Left lung (tissue), 10 donors: ENCODE results near the gene NISCH. TPM values are rescaled to one million over a fixed set of nuclear protein-coding genes. Genes with fewer than 3 reads are reported as not detected.

Experiments used
- ATAC-seq: fragments of 200-7000 bp; cut with Tn5 transposase; one replicate; pipeline ENCODE4 v1.9.1; 2020; ENCODE audit warnings: moderate library complexity
- DNase-seq, 4 donors: peaks; one replicate each; pipeline ENCODE4 v3.0.0-alpha.2; 2013 to 2020
- H3K27ac ChIP-seq, 2 donors: fragments of 200-600 bp; sonication (generic) in 1 of 2; one replicate each; pipeline versions ENCODE4 v1.5.0 to v1.8.0; 2020 to 2021
- H3K27me3 ChIP-seq, 2 donors: fragments of 200-600 bp; sonication (generic) in 1 of 2; one replicate each; pipeline versions ENCODE4 v1.5.0 to v1.8.0; 2020 to 2021
- H3K36me3 ChIP-seq, 2 donors: fragments of 200-600 bp; sonication (generic) in 1 of 2; one replicate each; pipeline versions ENCODE4 v1.5.0 to v1.8.0; 2020 to 2021
- H3K4me1 ChIP-seq, 2 donors: fragments of 200-600 bp; one replicate each; pipeline ENCODE4 v1.8.0; 2021
- H3K4me3 ChIP-seq, 2 donors: fragments of 200-600 bp; sonication (generic) in 1 of 2; one replicate each; pipeline versions ENCODE4 v1.5.0 to v1.8.0; 2020 to 2021; ENCODE audit warnings: mild to moderate bottlenecking in 1 of 2
- H3K9me3 ChIP-seq, 2 donors: fragments of 200-600 bp; sonication (generic) in 1 of 2; one replicate each; pipeline versions ENCODE4 v1.5.0 to v1.8.0; 2020 to 2021
- intact Hi-C, 2 donors: fragments of 100-400 bp; cut with DNase I; formaldehyde crosslinking; loops; one replicate each; pipeline versions ENCODE4 v1.11.2 to v1.14.2; 2022
- polyA plus RNA-seq, 6 donors: library from polyadenylated mRNA; unstranded; fragments of 120-200 nt; gene quantifications; one replicate each; pipeline ENCODE4 v1.2.1, GENCODE V29; 2013; ENCODE audit not compliant: insufficient read length in 6 of 6
- total RNA-seq, 2 donors: library from RNA; stranded (reverse); fragmentation: NEBNext Ultra II Directional; extraction: Animal tissue kit (Norgen Biotek cat#: 25700); gene quantifications; one replicate each; pipeline ENCODE4 v1.2.1, GENCODE V29; 2021
- TF ChIP-seq, protein P1 (sequence below), 2 donors: fragments of 200-600 bp; sonication (generic) in 1 of 2; IDR thresholded peaks; one replicate each; pipeline versions ENCODE4 v1.5.0 to v1.8.0; 2021; ENCODE audit warnings: antibody characterized with exemption in 2 of 2
- donor health status: DM: no; HTN: yes; CAD: no.
- donor health status: DM: no; HTN: no; CAD: no.

The NISCH gene
- total and polyA plus RNA-seq, 8 donors, result 72.6 to 178 (median 140) TPM

DNA sequence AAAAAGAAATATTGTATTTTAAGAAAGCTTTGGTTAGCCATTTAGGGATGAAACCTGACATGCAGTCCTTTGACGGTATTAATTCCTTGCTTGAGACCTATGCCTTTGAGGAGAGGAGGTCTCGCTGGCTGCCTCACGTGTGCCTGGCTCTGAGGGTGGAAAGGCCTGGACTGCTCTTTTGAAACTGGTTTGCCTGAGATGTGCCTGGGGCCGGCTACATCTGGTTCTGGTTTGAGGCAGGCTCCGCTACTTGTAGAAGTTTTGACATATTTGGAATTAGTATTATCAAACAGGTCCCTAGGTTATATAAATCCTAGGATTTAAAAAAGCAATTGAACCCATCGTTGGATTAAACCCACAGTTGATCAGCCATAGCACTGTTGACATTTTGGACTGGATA lies 6.5 kb downstream of the NISCH start:
- Histone ChIP-seq H3K27me3 (no peaks in the 10 kb centered on the region), H3K9me3 (no peaks in the 10 kb centered on the region), H3K27ac (no peak overlapping the region), H3K36me3 (peaks cover 0 to 70% of the 10 kb centered on the region in 2 donors), H3K4me3 (no peak overlapping the region), H3K4me1 (peaks cover 0 to 31% of the 10 kb centered on the region in 2 donors)
- DNase-seq (peak in 1 of 4 donors; percentile 48), ATAC-seq (no peak)
- TF ChIP-seq, protein P1, sequence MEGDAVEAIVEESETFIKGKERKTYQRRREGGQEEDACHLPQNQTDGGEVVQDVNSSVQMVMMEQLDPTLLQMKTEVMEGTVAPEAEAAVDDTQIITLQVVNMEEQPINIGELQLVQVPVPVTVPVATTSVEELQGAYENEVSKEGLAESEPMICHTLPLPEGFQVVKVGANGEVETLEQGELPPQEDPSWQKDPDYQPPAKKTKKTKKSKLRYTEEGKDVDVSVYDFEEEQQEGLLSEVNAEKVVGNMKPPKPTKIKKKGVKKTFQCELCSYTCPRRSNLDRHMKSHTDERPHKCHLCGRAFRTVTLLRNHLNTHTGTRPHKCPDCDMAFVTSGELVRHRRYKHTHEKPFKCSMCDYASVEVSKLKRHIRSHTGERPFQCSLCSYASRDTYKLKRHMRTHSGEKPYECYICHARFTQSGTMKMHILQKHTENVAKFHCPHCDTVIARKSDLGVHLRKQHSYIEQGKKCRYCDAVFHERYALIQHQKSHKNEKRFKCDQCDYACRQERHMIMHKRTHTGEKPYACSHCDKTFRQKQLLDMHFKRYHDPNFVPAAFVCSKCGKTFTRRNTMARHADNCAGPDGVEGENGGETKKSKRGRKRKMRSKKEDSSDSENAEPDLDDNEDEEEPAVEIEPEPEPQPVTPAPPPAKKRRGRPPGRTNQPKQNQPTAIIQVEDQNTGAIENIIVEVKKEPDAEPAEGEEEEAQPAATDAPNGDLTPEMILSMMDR (IDR thresholded peaks at IDR 0.05), result no peak
- intact Hi-C loops, result loop anchor here in 1 of 2 donors (10.0 kb wide), 1 partner anchor 73 kb away; the partner anchor contains the start of genes NT5DC2 and UQCC5

DNA sequence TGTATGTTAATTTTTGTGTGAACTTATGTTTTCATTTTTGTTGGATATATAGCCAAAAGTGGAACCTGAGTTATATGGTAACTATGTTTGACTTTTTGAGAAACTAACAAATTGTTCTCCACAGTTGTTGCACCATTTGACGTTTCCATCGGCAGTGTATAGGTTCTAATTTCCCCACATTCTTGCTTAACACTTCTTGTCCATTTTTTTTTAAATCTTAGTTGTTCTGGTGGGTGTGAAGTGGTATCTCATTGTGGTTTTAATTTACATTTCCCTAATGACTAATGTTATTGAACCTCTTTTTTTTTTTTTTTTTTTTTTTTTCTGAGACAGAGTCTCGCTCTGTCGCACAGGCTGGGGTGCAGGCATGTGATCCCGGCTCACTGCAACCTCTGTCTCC lies 8.0 kb downstream of the NISCH start:
- DNase-seq (peak in 1 of 4 donors; percentile 8), ATAC-seq (no peak)
- Histone ChIP-seq H3K4me3 (no peak overlapping the region), H3K9me3 (no peaks in the 10 kb centered on the region), H3K27ac (no peak overlapping the region), H3K27me3 (no peaks in the 10 kb centered on the region), H3K4me1 (peaks cover 0 to 34% of the 10 kb centered on the region in 2 donors), H3K36me3 (peaks cover 0 to 72% of the 10 kb centered on the region in 2 donors)
- intact Hi-C loops, result loop anchor here in 1 of 2 donors (10.0 kb wide), 1 partner anchor 71 kb away; the partner anchor contains the start of genes NT5DC2 and UQCC5
- TF ChIP-seq, protein P1 (IDR thresholded peaks at IDR 0.05), result no peak

DNA sequence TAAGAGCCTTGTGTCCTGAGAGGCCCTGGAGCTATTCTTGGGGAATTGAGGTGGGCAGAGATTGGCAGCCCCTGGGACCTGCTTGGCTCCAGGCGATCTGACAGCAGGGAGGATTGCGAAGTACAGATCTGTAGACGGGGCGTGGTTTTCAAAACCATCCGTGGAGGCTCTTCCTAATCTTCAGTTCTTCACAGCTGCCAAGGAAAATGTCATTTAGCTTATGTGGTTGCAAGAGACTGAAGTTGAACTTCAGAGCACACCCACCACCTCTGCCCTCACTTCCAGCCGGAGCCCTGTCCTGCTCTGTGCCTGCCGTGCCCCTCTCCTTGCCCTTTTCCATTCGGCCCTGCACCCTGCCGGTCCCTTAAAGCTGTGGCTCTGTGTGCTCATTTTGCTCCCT lies 12.9 kb downstream of the NISCH start:
- peaks cover 0 to 61% of the 10 kb centered on the region in 2 donors for H3K36me3 ChIP-seq
- peaks cover 3 to 55% of the 10 kb centered on the region in 2 donors for H3K4me1 ChIP-seq
- DNase-seq, result peak in 1 of 4 donors; percentile 53
- H3K27me3 ChIP-seq, result no peaks in the 10 kb centered on the region
- no peaks in the 10 kb centered on the region for H3K9me3 ChIP-seq
- intact Hi-C loops, result loop anchor here in 1 of 2 donors (10.0 kb wide), 1 partner anchor 66 kb away; the partner anchor contains the start of genes NT5DC2 and UQCC5
- TF ChIP-seq, protein P1 (IDR thresholded peaks at IDR 0.05), result no peak
- H3K27ac ChIP-seq, result no peak overlapping the region
- no peak for ATAC-seq
- no peak overlapping the region for H3K4me3 ChIP-seq

DNA sequence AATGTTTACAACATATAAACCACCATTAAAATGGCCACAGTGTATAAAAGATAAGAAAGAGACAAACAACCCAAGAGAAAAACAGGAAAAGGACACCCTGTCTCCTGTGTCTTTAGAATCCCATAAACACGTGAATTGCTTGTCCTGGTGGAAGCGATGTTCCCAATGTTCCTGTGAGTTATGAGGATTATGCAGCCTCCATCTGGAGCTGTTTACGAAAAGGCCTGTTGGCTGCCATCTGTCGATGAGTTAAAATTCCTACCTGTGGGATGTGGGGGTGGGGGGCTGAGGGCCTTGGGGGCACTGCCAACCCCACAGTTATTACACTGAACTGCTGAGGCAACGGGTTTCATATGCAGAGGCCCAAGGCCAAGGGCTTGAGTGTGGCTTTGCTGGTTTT lies 13.6 kb downstream of the NISCH start:
- ATAC-seq (no peak), DNase-seq (no peak)
- H3K36me3 ChIP-seq, result peaks cover 0 to 67% of the 10 kb centered on the region in 2 donors
- no peaks in the 10 kb centered on the region for H3K9me3 ChIP-seq
- intact Hi-C loops, result loop anchor here in 1 of 2 donors (10.0 kb wide), 1 partner anchor 66 kb away; the partner anchor contains the start of genes NT5DC2 and UQCC5
- TF ChIP-seq, protein P1 (IDR thresholded peaks at IDR 0.05), result no peak
- no peaks in the 10 kb centered on the region for H3K27me3 ChIP-seq
- H3K4me1 ChIP-seq, result peaks cover 3 to 49% of the 10 kb centered on the region in 2 donors
- H3K27ac ChIP-seq, result no peak overlapping the region
- no peak overlapping the region for H3K4me3 ChIP-seq

DNA sequence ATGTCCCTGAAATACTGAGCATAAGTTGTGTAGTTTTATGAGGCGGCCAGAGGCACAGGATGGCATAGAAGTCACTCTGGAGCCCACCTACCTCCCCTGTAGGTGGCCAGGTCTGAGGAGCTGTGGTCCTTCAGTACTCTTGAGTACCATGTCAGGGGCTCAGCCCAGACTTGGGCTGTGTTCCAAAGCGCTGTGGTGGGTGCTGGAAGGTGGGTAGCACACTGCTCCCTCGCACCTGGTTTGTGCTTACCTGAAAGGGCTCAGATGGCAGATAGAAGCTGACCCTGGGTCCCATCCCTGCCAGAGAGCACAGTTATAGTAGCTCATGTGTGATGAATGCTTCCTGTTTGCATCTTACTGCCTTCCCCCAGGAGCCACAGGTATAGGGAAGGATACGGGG lies 15.5 kb downstream of the NISCH start:
- TF ChIP-seq, protein P1 (IDR thresholded peaks at IDR 0.05), result no peak
- H3K27me3 ChIP-seq, result no peaks in the 10 kb centered on the region
- H3K36me3 ChIP-seq, result peaks cover 0 to 68% of the 10 kb centered on the region in 2 donors
- ATAC-seq (no peak), DNase-seq (no peak)
- H3K27ac ChIP-seq, result no peak overlapping the region
- no peaks in the 10 kb centered on the region for H3K9me3 ChIP-seq
- intact Hi-C loops, result no loop called here
- peaks cover 3 to 62% of the 10 kb centered on the region in 2 donors for H3K4me1 ChIP-seq
- H3K4me3 ChIP-seq, result no peak overlapping the region
